ENCODE results near the gene PLEKHM2.

DNA sequence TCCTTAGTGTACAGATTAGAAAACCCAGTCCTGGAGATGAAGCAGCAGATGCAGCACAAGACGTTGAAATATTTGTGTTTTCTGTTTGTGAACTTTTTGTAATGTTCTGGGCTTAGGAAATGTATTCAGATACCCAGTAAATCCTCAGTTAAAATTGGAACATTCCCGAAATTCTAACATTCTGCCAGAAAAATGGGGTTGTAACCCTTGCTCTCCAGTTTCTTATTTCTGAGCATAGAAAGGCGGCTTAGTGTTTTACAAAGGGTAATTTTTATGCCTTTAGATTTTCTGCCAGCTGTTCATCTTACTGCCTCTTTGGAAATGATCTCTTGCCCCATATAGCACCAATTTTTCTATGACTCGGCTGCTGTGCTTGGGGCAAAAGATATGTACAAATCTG is 46.3 kb upstream of the PLEKHM2 start:
- TF ChIP-seq, protein P1, sequence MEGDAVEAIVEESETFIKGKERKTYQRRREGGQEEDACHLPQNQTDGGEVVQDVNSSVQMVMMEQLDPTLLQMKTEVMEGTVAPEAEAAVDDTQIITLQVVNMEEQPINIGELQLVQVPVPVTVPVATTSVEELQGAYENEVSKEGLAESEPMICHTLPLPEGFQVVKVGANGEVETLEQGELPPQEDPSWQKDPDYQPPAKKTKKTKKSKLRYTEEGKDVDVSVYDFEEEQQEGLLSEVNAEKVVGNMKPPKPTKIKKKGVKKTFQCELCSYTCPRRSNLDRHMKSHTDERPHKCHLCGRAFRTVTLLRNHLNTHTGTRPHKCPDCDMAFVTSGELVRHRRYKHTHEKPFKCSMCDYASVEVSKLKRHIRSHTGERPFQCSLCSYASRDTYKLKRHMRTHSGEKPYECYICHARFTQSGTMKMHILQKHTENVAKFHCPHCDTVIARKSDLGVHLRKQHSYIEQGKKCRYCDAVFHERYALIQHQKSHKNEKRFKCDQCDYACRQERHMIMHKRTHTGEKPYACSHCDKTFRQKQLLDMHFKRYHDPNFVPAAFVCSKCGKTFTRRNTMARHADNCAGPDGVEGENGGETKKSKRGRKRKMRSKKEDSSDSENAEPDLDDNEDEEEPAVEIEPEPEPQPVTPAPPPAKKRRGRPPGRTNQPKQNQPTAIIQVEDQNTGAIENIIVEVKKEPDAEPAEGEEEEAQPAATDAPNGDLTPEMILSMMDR (IDR thresholded peaks at IDR 0.05; ENCODE audit: poor library complexity): no peak
- TF ChIP-seq EZH2 (IDR thresholded peaks at IDR 0.05; ENCODE audit: borderline replicate concordance) (no peak), EZH2phosphoT487 (IDR thresholded peaks at IDR 0.05; ENCODE audit: low read depth, severe bottlenecking, unreplicated experiment) (no peak)

Measured in hepatocyte (in vitro differentiated cells).